22Rv1 (cell line): ENCODE results near the gene RBM4B.

ENCODE experiments used
- ZFX ChIP-seq: fragments of 450-650 bp; IDR thresholded peaks from 2 replicates; pipeline ENCODE4 v1.6.1; 2017; ENCODE audit warnings: antibody characterized with exemption, borderline replicate concordance
- TF ChIP-seq, protein P1 (sequence below): fragments of 450-650 bp; IDR thresholded peaks from 2 replicates; pipeline ENCODE4 v1.5.1; 2017; ENCODE audit warnings: mild to moderate bottlenecking

DNA sequence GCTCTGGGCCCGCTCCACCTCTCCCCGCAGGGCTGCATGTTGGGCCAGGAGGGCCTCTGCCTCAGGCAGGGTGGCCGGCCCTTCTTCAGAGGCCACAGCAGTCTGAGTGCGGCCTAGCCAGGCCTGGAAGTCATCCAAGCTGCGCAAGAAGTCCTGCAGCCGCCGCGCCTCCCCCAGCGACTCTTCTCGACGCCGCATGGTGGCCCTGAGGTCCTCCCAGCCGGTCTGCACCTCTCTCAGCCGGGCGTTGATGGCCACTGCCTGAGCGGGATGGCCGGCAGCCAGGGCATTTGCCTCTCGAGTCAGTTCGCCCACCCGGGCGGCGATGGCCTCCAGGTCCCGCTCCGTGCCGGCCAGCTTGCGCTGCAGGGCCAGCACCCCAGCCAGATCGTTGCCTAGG is 23.1 kb upstream of the RBM4B start:
- TF ChIP-seq, protein P1, sequence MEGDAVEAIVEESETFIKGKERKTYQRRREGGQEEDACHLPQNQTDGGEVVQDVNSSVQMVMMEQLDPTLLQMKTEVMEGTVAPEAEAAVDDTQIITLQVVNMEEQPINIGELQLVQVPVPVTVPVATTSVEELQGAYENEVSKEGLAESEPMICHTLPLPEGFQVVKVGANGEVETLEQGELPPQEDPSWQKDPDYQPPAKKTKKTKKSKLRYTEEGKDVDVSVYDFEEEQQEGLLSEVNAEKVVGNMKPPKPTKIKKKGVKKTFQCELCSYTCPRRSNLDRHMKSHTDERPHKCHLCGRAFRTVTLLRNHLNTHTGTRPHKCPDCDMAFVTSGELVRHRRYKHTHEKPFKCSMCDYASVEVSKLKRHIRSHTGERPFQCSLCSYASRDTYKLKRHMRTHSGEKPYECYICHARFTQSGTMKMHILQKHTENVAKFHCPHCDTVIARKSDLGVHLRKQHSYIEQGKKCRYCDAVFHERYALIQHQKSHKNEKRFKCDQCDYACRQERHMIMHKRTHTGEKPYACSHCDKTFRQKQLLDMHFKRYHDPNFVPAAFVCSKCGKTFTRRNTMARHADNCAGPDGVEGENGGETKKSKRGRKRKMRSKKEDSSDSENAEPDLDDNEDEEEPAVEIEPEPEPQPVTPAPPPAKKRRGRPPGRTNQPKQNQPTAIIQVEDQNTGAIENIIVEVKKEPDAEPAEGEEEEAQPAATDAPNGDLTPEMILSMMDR = no peak
- TF ChIP-seq ZFX = no peak
